EL (cell line): ENCODE results near the gene STXBP6.
"Not testable (repeated sequence)": the region's sequence is repeated elsewhere in the genome, so short reads cannot be mapped to it uniquely, and the experiment has no call there.

Experiments
- DNase-seq: peaks from one replicate; pipeline ENCODE4 v3.0.0-alpha.2; 2016

STXBP6 gene

GRCh38 chr14:24952851-24953666 is 96.9 kb downstream of the STXBP6 start:
- peak; percentile 42 for DNase-seq

- no peak for DNase-seq
Observed at GRCh38 chr14:24948261-24948847, 101.6 kb downstream of the STXBP6 start.

- no peak for DNase-seq
Observed at GRCh38 chr14:24947131-24947530, 102.8 kb downstream of the STXBP6 start.

GRCh38 chr14:24944800-24945199 is 105.1 kb downstream of the STXBP6 start:
- no peak for DNase-seq

GRCh38 chr14:24943024-24943423 is 106.9 kb downstream of the STXBP6 start:
- DNase-seq = no peak

- DNase-seq = no peak
Observed at GRCh38 chr14:24941719-24942118, 108.2 kb downstream of the STXBP6 start.

- DNase-seq = no peak
Observed at GRCh38 chr14:24940213-24940783, 109.6 kb downstream of the STXBP6 start.

- peak; percentile 41 for DNase-seq
Observed at GRCh38 chr14:24938593-24938992, 111.4 kb downstream of the STXBP6 start.

GRCh38 chr14:24937300-24937699 is 112.6 kb downstream of the STXBP6 start:
- DNase-seq = no peak

- not testable (repeated sequence) for DNase-seq
Observed at GRCh38 chr14:24936773-24937172, 113.2 kb downstream of the STXBP6 start.

GRCh38 chr14:24935796-24936195 is 114.2 kb downstream of the STXBP6 start:
- no peak for DNase-seq

GRCh38 chr14:24928386-24928900 is 121.5 kb downstream of the STXBP6 start:
- DNase-seq = no peak

GRCh38 chr14:24927809-24928208 is 122.1 kb downstream of the STXBP6 start:
- DNase-seq = no peak

GRCh38 chr14:24925771-24926374 is 124.1 kb downstream of the STXBP6 start:
- DNase-seq = no peak

GRCh38 chr14:24924544-24924943 is 125.4 kb downstream of the STXBP6 start:
- DNase-seq = no peak

GRCh38 chr14:24921903-24922302 is 128.0 kb downstream of the STXBP6 start:
- peak; percentile 74 for DNase-seq

GRCh38 chr14:24920265-24921075 is 129.5 kb downstream of the STXBP6 start:
- DNase-seq = no peak

- no peak for DNase-seq
Observed at GRCh38 chr14:24918822-24919221, 131.1 kb downstream of the STXBP6 start.

- DNase-seq = peak; percentile 26
Observed at GRCh38 chr14:24915958-24916595, 133.9 kb downstream of the STXBP6 start.

- DNase-seq = no peak
Observed at GRCh38 chr14:24915403-24915921, 134.5 kb downstream of the STXBP6 start.

GRCh38 chr14:24913746-24914145 is 136.2 kb downstream of the STXBP6 start:
- no peak for DNase-seq

GRCh38 chr14:24913021-24913420 is 136.9 kb downstream of the STXBP6 start:
- DNase-seq = peak; percentile 22
